SU-DHL-6 (cell line): Measurements from ENCODE around the gene FBH1.

Experiments
- H2AFZ ChIP-seq: fragments of 200-600 bp; sonication (generic); 2 replicates; pipeline ENCODE4 v1.6.1; 2014; ENCODE audit warnings: low read depth, mild to moderate bottlenecking, moderate library complexity, mixed read lengths, antibody characterized with exemption, low read length; ENCODE audit not compliant: severe bottlenecking
- H3F3A ChIP-seq: fragments of 200-600 bp; shearing (Covaris generic); 2 replicates; pipeline ENCODE4 v1.6.0; 2016; ENCODE audit warnings: antibody characterized with exemption, mild to moderate bottlenecking; ENCODE audit not compliant: insufficient read depth
- H3K27ac ChIP-seq: fragments of 200-600 bp; sonication (generic); 2 replicates; pipeline ENCODE4 v1.5.1; 2016; ENCODE audit warnings: low read depth, mild to moderate bottlenecking, low read length, moderate library complexity, mixed read lengths
- H3K27me3 ChIP-seq: fragments of 200-600 bp; sonication (generic), shearing (Covaris generic); 2 replicates; pipeline ENCODE4 v1.6.0; 2014; ENCODE audit warnings: mild to moderate bottlenecking, low read length
- H3K36me3 ChIP-seq: fragments of 200-600 bp; sonication (generic); 2 replicates; pipeline ENCODE4 v1.6.1; 2014; ENCODE audit warnings: mild to moderate bottlenecking, low read length, mixed read lengths
- H3K4me2 ChIP-seq: fragments of 300-600, 200-600 bp; shearing (Covaris generic), sonication (generic); 2 replicates; pipeline ENCODE4 v1.6.0; 2014; ENCODE audit warnings: low read length, low read depth, mild to moderate bottlenecking; ENCODE audit not compliant: poor library complexity, severe bottlenecking
- H3K4me3 ChIP-seq: fragments of 200-600 bp; sonication (generic); 2 replicates; pipeline ENCODE4 v1.5.1; 2014; ENCODE audit warnings: antibody characterized with exemption, low read length, mild to moderate bottlenecking, mixed read lengths; ENCODE audit not compliant: insufficient read depth, poor library complexity, severe bottlenecking
- H3K79me2 ChIP-seq: fragments of 200-600 bp; sonication (generic); 2 replicates; pipeline ENCODE4 v1.6.1; 2014; ENCODE audit warnings: mild to moderate bottlenecking, low read length, moderate library complexity; ENCODE audit not compliant: insufficient read depth
- H3K9ac ChIP-seq: fragments of 200-600 bp; sonication (generic); 2 replicates; pipeline ENCODE4 v1.7.0; 2014; ENCODE audit warnings: mild to moderate bottlenecking, low read length
- H3K9me2 ChIP-seq: fragments of 200-600 bp; sonication (generic); replicated peaks from 2 replicates; pipeline ENCODE4 v1.6.1; 2014; ENCODE audit warnings: low read length; ENCODE audit not compliant: insufficient read depth
- H3K9me3 ChIP-seq: fragments of 200-600 bp; sonication (generic); 2 replicates; pipeline ENCODE4 v1.6.1; 2014; ENCODE audit warnings: low read length, mixed read lengths; ENCODE audit not compliant: insufficient read depth
- H4K20me1 ChIP-seq: fragments of 200-600 bp; sonication (generic); 2 replicates; pipeline ENCODE4 v1.6.1; 2014; ENCODE audit warnings: low read depth, mild to moderate bottlenecking, antibody characterized with exemption, low read length, moderate library complexity, mixed read lengths
- CTCF ChIP-seq: fragments of 200-600 bp; sonication (generic); IDR thresholded peaks from one replicate; pipeline ENCODE4 v1.5.1; 2017; ENCODE audit warnings: antibody characterized with exemption, mild to moderate bottlenecking, low read length, moderate library complexity; ENCODE audit not compliant: insufficient read depth, poor library complexity, severe bottlenecking
- EZH2phosphoT487 ChIP-seq: fragments of 200-600 bp; sonication (generic), shearing (Covaris generic); conservative IDR thresholded peaks from 2 replicates; pipeline ENCODE4 v1.6.1; 2018; ENCODE audit warnings: mild to moderate bottlenecking, antibody characterized with exemption, low read length, moderate library complexity, mixed read lengths

The FBH1 gene

DNA sequence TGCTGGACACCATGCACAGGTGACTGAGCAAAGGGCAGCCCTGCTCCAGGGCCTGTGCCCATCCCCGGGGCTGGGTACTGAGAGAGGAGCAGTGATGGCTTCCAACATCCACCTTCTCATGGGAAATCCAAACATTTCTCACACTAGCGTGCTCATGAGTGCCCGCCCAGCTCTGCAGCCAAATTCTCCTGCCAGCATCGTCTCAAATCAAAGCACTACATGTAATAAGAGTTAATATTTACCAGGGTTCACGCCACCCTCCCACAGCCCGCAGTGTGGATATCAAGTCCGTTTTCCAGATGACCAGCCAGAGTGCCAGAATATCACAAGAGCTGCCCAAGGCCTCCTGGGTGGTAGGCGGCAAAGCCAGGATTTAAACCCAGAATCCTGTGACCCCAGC is 75.2 kb downstream of the FBH1 start:
- Histone ChIP-seq H3F3A (no peaks in the 10 kb centered on the region), H3K79me2 (no peaks in the 10 kb centered on the region)

GRCh38 chr10:5968037-5968680 is 78.1 kb downstream of the FBH1 start:
- Histone ChIP-seq H3K4me3 (no peak overlapping the region), H3K79me2 (no peaks in the 10 kb centered on the region), H3K4me2 (no peak overlapping the region), H3K27ac (no peak overlapping the region), H3K9me3 (no peaks in the 10 kb centered on the region), H3K9ac (no peak overlapping the region), H3K27me3 (no peaks in the 10 kb centered on the region), H4K20me1 (no peaks in the 10 kb centered on the region), H3F3A (no peaks in the 10 kb centered on the region), H3K36me3 (no peaks in the 10 kb centered on the region), H2AFZ (no peak overlapping the region), H3K9me2 (no peaks in the 10 kb centered on the region)
- TF ChIP-seq CTCF (no peak), EZH2phosphoT487 (no peak)

More for the DNA sequence above, 75.2 kb downstream of the FBH1 start:
- no peak overlapping the region for H3K4me2 ChIP-seq
- H3K4me3 ChIP-seq: no peak overlapping the region
- no peaks in the 10 kb centered on the region for H3K27me3 ChIP-seq
- H2AFZ ChIP-seq: no peak overlapping the region
- no peaks in the 10 kb centered on the region for H3K36me3 ChIP-seq
- H3K9me2 ChIP-seq: no peaks in the 10 kb centered on the region
- TF ChIP-seq CTCF: no peak
- no peak for TF ChIP-seq EZH2phosphoT487
- no peaks in the 10 kb centered on the region for H4K20me1 ChIP-seq
- no peaks in the 10 kb centered on the region for H3K9me3 ChIP-seq
- no peak overlapping the region for H3K9ac ChIP-seq
- no peak overlapping the region for H3K27ac ChIP-seq

GRCh38 chr10:5968681-5969453 is 78.8 kb downstream of the FBH1 start:
- no peaks in the 10 kb centered on the region for H3K36me3 ChIP-seq
- H3F3A ChIP-seq: no peaks in the 10 kb centered on the region
- H3K9me3 ChIP-seq: no peaks in the 10 kb centered on the region
- no peaks in the 10 kb centered on the region for H3K27me3 ChIP-seq
- H4K20me1 ChIP-seq: no peaks in the 10 kb centered on the region
- no peak overlapping the region for H3K4me3 ChIP-seq
- no peaks in the 10 kb centered on the region for H3K9me2 ChIP-seq
- H2AFZ ChIP-seq: no peak overlapping the region
- H3K4me2 ChIP-seq: no peak overlapping the region
- no peak overlapping the region for H3K9ac ChIP-seq
- H3K79me2 ChIP-seq: no peaks in the 10 kb centered on the region
- TF ChIP-seq EZH2phosphoT487 (no peak), CTCF (no peak)
- no peak overlapping the region for H3K27ac ChIP-seq
